Measurements from ENCODE around the gene GTF2I.
"Not testable (repeated sequence)": the region's sequence is repeated elsewhere in the genome, so short reads cannot be mapped to it uniquely, and the experiment has no call there.

Gene GTF2I

DNA sequence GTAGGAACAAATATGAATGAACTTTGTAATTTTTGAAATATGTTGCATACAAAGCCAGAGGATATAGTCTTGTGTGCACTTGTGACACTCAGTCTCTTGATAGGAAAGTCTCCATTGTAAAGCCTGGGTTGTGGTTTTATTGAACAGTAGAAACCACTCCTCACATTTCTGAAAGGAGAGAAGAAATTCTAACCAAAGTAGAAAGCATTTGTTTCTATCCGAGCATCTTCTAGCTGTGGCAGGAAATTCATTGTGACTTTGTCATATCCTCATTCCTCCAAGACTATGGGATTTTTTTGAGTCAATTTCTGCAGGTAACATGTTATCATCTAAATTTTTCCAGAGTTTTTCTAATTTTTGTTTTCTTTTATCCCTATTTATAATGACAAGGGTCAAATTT, 60.8 kb downstream of the GTF2I start:
- DNase-seq, result no peak

DNA sequence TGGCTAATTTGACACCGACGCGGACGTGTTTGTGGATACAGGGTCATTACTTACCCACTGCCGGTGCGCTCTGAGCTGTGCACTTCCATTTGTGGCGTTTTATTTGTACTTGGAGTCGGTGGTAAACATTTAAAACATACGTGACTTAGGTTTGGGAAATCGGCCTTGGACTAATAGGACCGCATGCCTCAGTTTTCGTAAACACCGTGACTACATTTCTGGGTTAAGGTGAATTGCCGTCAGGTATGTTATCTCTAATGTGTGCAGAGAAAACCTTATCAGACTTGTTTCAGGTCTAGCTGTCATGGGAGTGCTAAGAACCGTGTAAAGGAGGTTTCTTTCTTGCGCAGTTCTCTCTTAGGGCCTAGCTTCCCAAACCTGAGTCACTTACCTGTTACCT, 64.6 kb downstream of the GTF2I start:
- no peak for DNase-seq

DNA sequence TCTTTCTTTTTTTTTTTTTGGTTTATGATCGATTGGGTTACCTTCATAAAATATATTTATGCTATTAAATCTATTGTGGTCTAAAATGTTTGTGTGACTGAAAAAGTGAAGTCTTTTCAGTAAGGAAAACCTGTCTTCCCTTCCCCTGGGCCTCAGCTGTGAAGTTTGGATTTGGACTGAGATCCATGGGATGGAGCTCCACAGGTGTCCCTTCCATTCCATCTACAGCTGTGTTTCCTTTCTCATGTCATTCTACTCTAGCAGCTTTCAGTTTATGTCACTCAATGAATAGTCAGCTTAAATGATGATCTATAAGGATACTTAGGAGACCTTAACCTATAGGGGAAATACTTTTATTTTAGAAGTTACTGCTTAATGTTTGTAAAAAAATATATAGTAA, 68.3 kb downstream of the GTF2I start:
- no peak for DNase-seq

DNA sequence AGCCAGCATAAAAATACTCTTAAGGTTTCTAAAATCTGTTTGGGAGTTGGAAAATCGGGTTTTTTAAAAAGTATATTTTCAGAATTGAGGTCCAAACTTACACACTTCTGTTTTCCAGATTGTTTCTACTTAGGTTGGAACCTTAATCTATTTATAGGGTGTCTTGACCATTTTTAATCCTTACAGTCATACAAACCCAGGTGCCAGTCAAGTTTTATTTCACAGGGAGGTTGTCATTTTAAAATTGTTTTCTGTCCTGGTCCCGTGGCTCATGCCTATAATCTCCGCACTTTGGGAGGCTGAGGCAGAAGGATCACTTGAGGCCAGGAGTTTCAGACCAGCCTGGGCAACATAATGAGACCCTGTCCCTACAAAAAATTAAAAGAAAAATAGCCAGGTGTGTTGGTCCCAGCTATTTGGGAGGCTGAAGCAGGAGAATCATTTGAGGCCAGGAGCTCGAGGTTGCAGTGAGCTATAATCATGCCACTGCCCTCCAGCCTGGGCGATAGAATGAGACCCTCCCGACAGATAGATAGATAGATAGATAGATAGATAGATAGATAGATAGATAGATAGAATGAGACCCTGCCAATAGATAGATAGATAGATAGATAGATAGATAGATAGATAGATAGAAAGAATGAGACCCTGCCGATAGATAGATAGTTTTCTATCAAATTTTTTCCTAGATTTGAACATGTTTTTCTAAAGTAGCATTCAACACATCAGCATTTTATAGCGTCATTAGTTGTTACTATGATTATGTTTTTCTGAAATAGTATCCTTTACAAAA, 69.0 kb downstream of the GTF2I start:
- DNase-seq, result no peak

DNA sequence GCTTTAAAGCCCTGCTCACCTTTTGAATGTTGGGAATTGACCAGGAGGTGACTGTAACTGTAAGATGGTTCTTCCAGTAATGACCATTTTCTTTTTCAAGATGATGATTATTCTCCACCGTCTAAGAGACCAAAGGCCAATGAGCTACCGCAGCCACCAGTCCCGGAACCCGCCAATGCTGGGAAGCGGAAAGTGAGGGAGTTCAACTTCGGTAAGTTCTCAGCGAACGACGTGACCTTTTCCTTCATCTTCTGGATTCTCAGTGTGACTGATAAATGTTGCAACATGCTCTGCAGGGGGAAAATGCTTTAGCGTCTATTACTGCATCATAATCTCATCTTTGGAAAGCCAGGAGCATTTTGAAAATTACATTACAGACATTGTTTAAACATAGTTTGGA, 71.2 kb downstream of the GTF2I start:
- DNase-seq, result not testable (repeated sequence)

DNA sequence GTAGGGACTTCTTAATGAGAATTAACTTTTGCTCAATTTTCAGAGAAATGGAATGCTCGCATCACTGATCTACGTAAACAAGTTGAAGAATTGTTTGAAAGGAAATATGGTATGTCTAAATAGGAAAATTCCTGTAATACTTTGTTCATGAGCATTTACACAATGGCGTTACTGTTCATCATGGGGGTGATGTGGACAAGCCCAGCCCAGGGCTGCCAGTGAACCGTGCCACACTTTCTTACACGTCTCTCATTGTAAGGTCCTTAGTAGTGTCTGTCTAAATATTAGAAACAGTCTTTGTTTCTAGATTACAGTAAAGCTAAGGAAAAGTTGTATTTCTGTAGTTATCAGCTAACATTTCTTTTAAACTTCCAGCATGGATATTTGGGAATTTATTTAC, 72.7 kb downstream of the GTF2I start:
- DNase-seq, result not testable (repeated sequence)

DNA sequence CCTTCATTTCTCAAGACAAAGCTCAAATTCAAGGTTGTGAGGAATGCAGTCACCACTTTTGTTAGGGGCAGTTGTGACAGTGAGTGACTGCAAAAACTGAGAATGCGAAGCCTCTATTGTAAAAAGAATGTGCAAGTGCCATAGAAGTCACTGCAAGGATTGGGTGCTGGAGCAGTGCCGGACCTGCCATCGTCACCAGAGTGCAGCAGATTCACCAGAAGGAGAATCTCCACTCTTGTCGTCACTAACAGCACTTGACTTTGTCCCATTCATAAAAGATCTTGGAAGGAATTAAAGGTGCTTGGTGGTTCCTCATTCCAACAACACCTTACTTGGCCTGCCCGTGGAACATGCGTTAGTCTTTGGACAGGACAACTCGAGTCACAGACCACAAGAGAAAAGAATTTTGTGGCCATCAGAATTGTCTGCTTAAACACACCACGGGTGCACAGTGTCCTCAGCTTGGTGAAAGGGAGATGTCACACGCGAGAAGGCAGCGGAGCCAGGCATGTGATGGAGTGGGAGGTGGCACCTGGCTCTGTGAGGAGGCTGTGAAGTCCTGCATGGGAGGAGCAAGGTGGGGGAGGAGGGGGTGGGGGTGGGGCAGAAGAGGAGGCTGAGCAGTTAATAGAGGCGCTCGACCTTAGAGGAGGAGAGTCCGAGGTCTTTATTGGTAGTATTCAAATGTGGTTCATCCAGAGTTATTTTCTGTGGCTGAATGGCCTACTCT, 82.6 kb downstream of the GTF2I start:
- not testable (repeated sequence) for DNase-seq

DNA sequence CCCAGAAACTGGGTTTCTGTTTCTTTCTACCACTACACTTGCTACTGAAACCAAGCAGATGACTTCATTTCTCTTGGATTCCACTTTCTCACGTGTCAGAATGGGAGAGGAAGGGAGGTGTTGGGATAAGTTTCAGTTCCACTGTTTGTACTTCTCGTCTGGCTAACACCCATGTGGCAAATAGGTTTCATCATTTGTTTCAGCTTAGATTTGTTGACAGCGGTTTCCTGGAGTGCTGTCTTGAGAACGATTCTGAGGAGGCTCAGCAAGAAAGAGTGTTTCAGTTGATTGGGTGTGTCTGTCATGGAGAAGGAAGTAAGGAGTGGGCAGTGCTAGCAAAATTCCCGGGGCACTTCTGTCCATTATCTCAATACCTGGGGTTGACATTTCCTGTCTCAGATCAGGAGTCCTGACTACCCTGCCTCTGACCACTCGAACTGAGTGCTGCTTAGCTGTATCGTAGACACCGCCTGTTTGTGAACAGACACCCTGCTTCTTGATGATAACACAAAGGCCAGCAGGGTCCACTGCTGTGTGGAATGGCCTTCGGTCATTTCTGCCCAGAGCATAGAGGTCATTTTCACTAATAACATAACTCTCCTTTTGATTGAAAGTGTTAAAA, 86.5 kb downstream of the GTF2I start:
- not testable (repeated sequence) for DNase-seq

DNA sequence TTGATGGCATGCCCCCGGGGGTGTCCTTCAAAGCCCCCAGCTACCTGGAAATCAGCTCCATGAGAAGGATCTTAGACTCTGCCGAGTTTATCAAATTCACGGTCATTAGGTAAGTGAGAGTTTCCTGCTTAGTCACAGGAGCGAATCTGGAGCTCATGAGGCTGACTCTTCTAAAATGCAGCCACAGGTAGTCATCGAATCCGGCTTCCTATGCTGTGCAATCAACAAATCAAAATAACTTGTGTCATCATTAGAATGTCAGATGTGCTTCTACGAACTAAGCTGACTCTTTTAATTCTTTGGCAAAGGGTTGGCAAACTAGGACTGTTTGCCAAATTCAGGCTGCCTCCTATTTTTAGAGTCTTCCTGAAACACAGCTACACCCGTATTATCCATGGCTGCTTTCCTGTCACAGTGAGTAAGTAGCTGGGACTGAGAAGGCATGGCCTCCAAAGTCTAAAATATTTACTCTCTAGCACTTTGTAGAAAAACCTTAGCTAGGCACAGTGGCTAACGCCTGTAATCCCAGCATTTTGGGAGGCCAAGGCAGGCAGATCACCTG, 96.5 kb downstream of the GTF2I start:
- DNase-seq, result not testable (repeated sequence)

DNA sequence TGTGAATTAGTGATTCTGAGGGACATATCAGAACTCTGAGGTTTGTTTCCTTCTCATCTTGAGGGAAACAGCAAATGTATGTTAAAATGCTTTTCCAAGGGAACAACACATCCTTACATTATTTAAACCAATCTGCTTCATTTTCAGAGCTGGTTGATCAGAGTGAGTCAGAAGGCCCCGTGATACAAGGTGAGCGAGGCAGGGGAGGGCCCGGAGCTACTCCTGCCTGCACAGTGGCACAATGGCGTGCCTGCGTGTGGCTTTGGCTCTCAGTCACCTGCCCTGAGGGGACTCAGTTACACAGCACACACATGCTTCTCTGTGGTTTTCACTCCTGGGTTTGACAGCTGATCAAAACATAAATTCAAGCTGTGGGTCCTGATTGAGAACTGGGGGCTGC, 99.2 kb downstream of the GTF2I start:
- not testable (repeated sequence) for DNase-seq

DNA sequence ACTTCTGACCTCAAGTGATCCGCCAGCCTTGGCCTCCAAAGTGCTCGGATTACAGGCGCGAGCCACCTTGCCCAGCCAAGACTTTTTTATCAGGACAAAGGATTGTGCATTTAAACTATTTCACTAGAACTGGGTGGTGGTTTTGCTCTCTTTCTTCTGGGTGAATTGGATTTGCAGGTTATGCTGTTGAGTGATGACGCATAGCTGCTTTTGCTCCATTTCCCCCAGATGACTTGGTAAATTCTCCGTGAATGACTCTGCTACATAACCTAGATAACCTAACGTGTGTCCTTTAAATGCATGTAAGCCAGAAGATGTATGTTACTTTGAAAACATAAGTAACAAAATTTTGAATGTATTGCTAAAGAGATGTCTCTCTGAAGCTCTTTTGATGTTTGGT, 100.8 kb downstream of the GTF2I start:
- not testable (repeated sequence) for DNase-seq

DNA sequence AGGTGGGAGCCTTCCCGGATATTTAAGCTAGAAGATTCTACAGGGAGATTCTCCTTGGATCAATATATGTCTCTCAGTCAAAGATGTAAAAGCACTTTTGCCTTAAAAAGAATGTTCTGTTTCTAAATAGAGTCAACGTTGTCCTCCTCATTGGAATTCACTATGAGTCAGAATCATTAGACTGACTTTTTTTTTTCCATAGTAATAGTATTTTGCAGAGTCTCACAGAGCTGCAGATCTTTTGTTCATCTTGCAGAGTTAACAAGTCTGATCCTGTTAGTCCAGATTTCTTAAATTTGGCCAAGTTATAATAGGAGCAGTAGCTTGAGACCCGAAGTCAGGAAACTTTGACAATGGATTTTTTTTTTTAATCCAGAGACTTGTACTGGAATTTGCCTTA, 101.5 kb downstream of the GTF2I start:
- not testable (repeated sequence) for DNase-seq

DNA sequence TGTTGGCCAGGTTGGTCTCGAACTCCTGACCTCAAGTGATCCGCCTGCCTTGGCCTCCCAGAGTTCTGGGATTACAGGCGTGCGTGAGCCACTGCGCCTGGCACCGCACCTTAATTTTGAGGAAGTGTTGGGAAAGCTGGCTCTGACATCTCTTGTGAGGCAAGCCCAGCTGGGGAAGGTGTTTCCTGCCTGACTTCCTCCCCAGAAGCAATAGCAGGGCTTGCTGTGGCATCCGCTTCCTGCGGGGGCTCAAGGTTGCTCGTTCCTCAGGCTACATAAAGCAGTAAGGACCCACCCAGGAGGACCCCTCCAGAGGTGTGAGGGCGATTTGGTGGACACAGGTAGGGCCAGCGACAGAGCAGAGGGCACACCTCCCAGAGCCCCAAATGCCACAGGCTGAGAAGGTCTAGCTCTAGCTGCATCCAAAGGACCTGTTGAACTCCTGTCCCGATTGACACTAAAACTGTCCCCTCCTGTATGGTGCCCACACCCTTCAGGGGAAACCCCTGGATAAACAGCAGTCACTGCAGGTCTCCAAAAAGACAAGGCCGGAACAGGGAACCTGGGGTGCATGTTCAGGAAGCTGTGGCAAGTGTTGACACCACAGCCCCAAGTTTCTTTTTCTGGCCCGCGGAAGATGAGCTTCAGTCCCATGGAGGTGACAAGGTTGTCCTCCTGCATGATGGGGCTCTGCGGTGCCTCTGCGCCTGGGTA, 107.8 kb downstream of the GTF2I start:
- DNase-seq, result not testable (repeated sequence)

DNA sequence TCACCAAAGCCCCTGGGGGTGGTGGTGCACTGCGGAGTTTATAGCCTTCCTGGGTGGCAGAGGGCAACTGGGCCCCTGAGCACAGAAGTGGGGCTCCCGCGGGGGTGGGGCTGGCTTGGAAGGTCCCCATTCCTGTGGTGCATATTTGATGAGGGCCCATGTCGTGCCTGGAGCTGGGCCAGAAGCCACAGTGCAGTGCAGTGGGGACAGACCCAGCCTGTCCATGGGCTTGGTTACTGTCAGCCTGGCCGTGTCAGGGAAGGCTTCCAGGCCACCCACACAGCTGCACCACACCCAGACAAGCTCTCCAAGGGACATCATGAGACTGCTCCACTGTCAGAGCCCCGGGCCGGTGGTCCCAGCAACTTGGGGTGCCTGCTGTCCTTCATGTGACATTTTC, 109.0 kb downstream of the GTF2I start:
- DNase-seq, result not testable (repeated sequence)

DNA sequence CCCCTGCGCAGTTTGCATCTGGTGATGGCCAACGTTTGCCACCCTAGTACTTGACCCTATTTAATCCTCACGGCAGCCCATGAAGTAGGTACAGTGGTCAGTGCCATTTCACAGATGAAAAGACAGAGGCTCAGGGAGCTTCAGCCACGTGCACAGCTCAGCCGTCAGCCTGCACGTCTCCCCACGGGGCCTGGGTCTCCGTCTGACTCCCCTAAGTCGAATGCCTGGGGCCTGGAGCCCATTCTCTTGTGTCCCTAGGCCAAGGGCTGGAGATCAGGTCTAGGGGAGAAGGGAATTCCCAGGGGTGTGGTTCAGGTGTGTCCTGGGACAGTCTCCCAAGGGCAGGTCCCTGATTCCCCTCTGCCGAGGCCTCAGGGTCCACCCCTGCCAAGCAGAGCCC, 109.5 kb downstream of the GTF2I start:
- DNase-seq, result not testable (repeated sequence)

DNA sequence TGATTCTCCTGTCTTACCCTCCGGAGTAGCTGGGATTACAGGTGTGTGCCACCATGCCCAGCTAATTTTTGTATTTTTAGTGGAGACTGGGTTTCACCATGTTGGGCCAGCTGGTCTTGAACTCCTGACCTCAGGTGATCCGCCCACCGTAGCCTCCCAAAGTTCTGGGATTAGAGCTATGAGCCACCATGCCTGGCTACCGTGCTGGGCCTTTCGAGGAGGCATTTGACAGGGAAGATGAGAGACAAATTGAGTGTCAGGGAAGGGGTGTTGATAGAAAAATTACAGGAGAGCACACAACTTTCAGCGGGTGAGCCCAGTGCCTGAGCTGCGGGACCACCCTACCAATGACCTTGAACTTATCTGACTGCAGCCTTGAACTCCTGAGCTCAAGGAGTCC, 112.5 kb downstream of the GTF2I start:
- not testable (repeated sequence) for DNase-seq

DNA sequence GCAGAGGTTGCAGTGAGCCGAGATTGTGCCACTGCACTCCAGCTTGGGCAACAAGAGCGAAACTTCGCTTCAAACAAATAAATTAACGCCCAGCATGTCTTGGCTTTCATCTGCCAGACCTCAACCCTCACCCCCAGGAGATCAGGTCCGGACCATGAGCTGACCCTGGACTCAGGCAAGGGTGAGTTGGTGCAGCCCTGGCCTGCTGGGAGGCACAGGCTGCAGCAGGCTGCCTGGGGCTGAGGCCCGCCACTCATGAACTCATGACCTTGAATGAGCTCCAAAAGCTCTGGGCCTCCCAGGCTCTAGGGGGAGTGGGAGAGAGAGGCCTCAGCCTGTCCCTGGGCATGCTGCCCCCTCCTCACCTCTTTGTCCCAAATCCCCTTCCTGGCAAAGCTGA, 114.6 kb downstream of the GTF2I start:
- DNase-seq, result not testable (repeated sequence)

DNA sequence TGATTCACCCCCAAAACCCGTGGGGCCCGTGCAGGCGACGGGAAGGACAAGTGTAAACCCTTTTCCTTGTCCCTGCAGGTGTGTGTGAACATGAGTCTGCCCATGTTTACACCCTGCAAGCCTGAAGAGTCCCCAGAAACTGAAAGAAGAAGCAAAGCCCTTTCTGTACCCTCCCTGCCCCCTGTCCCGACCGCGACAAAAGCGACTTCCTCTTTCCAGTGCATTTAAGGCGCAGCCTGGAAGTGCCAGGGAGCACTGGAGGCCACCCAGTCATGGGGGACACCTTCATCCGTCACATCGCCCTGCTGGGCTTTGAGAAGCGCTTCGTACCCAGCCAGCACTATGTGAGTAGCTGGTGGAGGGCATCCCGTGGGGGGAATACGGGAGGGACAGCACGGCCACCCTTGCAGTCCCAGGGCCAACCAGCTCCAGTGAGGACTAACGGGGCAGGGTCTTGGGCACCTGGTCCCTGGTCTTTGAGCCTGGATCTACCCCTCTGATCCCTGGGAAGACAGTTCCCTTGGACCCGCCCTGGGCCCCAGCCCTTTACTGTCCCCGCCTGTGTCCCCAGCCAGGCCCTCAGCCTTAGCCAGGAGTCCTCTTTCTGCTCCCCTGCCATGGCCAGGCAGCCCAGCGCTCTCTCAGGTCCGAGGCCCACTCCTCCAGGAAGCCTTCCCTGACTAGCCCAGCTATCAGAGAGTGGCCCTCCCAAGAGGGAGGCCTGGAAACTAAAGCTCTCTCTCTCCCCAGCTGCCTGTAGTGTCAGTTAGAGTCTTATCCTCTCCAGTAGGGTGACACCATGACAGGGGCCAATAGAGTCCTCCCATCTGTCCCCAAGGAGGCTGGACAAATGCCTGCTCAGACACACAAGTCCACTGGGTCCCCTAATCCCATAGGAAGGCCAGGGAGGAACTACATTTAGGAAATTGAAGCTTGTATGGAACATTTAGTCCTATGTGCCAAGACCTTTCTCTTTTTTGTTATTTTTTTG, 116.5 kb downstream of the GTF2I start, which contains the start of gene NCF1:
Gene NCF1 (plus strand): TSS at position 252 of the 991 bp plus-strand sequence. CDS start 21 bp downstream, at position 273.
- not testable (repeated sequence) for DNase-seq

DNA sequence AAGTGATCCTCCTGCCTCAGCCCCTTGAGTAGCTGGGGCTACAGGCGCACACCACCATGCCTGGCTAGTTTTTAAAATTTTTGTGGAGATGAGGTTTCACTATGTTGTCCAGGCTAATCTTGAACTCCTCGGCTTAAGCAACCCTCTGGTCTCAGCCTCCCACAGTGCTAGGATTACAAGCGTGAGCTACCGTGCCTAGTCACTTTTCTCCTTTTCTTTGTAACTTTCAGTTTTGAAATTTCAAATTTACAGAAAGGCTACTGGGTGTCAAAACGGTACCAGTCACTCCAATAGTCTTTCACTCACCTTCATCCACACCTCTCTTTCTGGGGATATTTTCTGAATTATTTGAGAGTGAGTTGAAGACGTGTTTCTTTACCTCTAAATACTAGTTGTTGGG, 117.6 kb downstream of the GTF2I start:
- not testable (repeated sequence) for DNase-seq

DNA sequence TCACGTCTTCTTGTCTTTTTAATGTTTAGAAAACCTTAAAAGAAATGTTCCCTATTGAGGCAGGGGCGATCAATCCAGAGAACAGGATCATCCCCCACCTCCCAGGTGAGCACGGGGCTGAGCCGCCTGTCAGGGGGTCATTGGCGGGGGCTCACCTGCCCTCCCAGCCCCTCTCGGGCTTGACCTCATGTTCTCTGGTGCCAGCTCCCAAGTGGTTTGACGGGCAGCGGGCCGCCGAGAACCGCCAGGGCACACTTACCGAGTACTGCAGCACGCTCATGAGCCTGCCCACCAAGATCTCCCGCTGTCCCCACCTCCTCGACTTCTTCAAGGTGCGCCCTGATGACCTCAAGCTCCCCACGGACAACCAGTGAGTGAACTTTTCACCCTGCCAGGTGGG, 121.5 kb downstream of the GTF2I start:
- not testable (repeated sequence) for DNase-seq

DNA sequence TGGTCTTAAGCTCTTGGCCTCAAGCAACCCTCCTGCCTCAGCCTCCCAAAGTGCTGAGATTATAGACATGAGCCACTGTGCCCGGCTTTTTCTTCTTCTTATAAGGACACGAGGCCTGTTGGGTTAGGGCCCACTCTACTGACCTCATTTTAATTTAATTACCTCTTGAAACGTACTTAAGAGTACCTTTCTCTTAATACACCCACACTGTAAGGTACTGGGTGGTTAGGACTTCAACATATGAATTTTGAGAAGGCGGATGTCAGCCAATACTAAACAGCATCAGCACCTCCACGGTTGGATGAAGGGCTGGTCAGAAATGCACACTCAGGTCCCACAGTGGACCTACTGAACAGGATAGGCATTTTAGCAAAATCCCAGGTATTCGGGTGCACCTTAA, 124.2 kb downstream of the GTF2I start:
- DNase-seq, result not testable (repeated sequence)

All from bone marrow (tissue), 2 donors.